ENCODE measurements around the gene ARSB.

Gene ARSB

DNA sequence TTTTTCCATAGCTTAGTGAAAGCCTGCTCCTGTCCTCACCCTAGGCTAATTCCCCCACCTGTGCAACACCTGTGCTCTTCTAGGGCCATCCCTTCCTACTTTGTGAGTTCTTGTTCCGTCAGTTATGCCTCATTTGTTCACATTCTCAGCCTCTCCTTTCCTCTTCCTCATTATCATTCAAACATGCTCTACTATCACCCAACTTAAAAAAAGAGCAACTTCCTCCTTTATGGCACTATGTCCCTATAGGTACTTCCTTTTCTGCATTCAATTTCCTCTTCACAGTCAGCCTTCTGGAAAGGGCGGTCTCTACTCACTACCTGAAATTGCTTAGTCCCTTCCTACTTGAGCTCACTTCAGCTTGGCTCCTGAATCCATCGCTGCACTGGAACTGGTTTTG is 224.7 kb downstream of the ARSB start:
- Histone ChIP-seq H3K4me1 (ENCODE audit: insufficient read depth, low read length) (no peaks in the 10 kb centered on the region), H3K9me3 (ENCODE audit: control insufficient read depth, insufficient read depth, low read length) (no peaks in the 10 kb centered on the region), H3K9ac (ENCODE audit: low read depth, low read length) (no peak overlapping the region), H3K36me3 (ENCODE audit: insufficient read depth, low read length) (no peaks in the 10 kb centered on the region)

DNA sequence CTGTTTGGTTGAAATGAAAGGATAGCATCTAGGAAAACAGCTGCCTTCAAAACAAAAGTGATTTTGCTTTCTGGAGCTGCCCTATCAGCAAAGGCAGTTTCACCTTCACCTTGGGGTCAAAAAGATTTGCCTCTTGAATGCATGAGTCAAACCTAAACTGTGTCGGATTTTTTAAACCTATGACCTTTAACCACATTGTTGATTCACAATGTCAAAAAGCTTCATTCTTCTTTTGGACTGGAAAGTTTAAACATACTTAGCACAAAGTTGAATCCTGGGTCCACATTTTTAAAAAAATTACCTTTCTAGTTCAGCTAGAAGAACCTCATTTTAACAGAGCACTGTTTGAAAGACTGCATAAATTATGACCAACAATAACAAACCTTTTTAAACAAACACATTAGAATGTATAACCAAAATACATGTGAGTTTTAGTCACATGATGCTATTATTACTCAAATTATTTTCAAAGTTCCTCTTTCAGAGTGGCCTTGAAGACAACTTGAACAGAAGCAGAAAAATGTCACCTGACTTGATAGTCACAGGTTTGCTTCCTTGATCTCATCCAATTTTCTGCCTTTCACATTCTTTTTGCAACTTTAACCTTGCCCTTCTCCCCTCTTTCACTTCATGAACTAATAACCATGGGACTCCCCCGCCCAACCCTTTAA is 226.8 kb downstream of the ARSB start:
- Histone ChIP-seq H3K9me3 (ENCODE audit: control insufficient read depth, insufficient read depth, low read length) (no peaks in the 10 kb centered on the region), H3K9ac (ENCODE audit: low read depth, low read length) (no peak overlapping the region), H3K36me3 (ENCODE audit: insufficient read depth, low read length) (no peaks in the 10 kb centered on the region), H3K4me1 (ENCODE audit: insufficient read depth, low read length) (no peaks in the 10 kb centered on the region)

DNA sequence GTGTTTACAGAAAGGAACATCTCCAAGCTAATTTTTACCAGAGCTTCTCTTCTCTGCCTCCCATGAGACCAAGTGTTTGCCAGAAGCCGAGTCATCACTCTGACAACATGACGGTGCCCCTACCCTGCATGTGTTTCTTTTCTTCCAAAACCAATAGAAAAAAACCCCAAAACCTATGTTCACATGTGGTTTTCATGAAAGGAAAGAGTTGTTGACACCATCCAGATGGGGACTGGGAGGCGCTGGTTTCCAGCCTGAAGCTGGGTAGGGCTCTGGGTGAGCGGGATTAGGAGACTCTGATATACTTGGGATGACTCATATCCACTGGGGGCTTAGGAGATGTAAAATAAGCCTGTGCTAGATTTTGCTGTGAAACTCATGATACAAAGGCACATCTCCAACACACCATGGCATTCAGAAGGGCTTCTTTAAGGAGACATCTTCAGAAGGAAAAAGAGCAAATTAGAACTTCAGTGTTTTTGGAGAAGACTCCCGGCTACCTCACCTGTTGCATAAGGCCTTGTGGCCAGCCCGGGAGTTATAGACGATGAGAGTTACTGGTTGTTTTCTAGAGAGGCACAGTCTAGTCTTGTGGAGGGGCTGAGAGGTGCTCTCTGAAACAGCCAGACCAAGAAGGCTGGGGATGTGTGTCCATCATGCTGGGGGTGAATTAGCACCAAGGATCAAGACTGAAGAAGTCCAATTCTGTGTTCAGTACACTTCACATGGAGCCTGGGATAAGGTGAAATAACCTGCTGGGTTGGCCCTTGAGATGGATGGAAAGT is 227.6 kb downstream of the ARSB start:
- H3K36me3 ChIP-seq (ENCODE audit: insufficient read depth, low read length), result no peaks in the 10 kb centered on the region
- H3K9ac ChIP-seq (ENCODE audit: low read depth, low read length), result no peak overlapping the region
- H3K4me1 ChIP-seq (ENCODE audit: insufficient read depth, low read length), result no peaks in the 10 kb centered on the region

DNA sequence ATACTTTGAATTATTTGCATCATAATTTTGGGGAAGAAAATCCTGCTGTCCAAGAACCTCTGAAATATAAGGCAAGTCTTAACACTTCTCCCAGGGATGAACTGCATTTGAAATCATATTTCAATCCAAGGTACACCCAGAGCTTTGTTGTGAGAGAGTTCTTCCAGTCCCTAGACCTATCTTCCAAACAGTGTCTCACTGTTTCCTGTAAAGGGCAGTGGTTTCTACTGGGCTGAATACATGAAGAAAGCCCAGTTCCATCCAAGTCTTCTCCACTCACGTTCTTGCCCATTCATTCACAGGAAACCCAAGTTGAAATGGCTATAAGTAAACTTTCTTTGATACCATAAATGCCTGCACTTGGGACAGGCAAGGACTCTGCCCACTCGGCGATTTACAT is 228.3 kb downstream of the ARSB start:
- Histone ChIP-seq H3K9ac (ENCODE audit: low read depth, low read length) (no peak overlapping the region), H3K4me1 (ENCODE audit: insufficient read depth, low read length) (no peaks in the 10 kb centered on the region)

More for the DNA sequence above, 227.6 kb downstream of the ARSB start:
- no peaks in the 10 kb centered on the region for H3K9me3 ChIP-seq (ENCODE audit: control insufficient read depth, insufficient read depth, low read length)

DNA sequence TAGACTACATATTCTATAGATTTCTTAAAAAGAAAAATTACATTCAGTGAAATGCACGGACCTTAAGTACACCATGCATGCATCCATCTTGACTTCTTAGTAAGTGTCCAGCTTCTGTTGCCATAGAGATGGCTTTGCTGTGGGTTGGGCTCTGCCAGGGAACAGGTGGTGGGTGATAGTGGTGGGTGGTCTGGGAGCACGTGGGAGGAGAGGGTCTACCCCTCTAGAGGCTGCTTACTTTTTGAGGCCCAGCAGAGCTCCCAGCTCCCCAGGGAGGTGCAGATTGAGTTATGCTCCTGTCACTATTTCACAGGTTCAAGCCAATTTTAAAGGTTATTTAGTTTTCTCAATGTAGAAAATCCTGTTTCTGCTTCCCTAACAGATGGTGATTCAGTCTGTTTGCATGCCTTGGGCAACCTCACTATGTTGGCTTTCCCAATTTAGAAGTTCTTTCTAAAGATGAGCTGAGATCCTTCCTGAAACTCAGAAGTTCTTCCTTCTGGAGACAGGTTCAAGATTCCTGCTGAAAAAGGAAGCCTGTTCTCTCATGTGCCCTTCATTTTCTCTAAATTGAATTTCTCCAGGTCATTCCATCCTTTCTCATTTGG is 229.2 kb downstream of the ARSB start:
- no peaks in the 10 kb centered on the region for H3K9me3 ChIP-seq (ENCODE audit: control insufficient read depth, insufficient read depth, low read length)
- H3K9ac ChIP-seq (ENCODE audit: low read depth, low read length), result no peak overlapping the region
- H3K36me3 ChIP-seq (ENCODE audit: insufficient read depth, low read length), result no peaks in the 10 kb centered on the region
- no peaks in the 10 kb centered on the region for H3K4me1 ChIP-seq (ENCODE audit: insufficient read depth, low read length)

More for the DNA sequence above, 228.3 kb downstream of the ARSB start:
- no peaks in the 10 kb centered on the region for H3K36me3 ChIP-seq (ENCODE audit: insufficient read depth, low read length)
- H3K9me3 ChIP-seq (ENCODE audit: control insufficient read depth, insufficient read depth, low read length), result no peaks in the 10 kb centered on the region

DNA sequence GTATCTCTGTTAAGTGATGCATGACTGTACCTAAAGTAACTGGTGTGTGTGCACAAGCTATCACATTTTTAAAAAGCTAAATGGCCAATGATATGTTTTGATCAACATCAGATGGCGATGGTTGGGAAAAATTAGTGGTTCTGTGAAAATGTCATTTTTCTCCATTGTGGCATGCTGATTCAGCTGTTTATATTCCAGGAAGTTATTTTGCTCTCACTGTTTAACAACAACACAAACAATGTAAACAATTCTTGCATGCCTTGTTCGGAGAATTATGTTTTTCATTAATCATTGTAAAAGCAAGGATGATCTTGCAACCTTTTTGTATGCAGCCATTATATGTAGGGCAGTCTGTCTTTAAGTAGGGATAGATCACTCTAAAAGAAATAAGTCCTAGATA is 230.5 kb downstream of the ARSB start:
- Histone ChIP-seq H3K9me3 (ENCODE audit: control insufficient read depth, insufficient read depth, low read length) (no peaks in the 10 kb centered on the region), H3K4me1 (ENCODE audit: insufficient read depth, low read length) (no peaks in the 10 kb centered on the region), H3K9ac (ENCODE audit: low read depth, low read length) (no peak overlapping the region), H3K36me3 (ENCODE audit: insufficient read depth, low read length) (no peaks in the 10 kb centered on the region)

DNA sequence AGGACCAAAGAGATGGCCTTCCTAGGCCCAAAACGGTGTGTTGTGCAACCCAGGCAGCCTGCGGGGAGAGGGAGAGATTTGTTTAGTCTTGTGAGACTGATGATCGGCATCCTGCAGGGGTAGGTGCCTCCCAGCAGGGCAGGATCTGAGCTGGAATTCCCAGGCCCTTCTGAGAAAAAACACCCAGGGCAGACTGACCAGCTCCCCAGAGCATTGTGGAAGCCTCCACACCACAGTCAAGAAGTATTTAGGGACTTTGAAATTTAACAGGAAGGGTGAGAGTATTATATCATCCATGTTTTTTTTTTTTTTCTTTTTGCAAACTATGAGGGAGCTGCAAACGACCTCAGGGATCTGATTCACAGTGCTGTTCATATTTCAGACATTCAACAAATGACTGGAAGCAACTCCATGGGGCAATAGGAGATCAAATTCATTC is 232.0 kb downstream of the ARSB start:
- no peaks in the 10 kb centered on the region for H3K9me3 ChIP-seq (ENCODE audit: control insufficient read depth, insufficient read depth, low read length)

DNA sequence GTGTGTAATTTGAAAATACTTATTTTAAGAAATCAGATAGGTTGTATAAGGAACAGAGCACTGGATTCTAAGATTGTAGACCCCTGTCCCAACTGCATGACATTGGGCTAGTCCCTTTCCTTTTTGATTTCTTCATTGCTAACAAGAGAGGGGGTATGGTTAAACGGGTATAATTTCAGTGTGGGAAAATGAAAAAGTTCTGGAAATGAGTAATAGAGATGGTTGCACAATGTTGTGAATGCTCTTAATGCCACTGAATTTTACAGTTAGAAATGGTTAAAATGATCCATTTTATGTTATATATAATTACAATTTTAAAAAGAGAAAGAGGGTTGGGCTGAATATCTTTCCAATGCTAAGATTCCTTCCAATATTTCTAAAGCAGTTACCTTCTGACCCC is 233.2 kb downstream of the ARSB start:
- Histone ChIP-seq H3K9me3 (ENCODE audit: control insufficient read depth, insufficient read depth, low read length) (no peaks in the 10 kb centered on the region), H3K9ac (ENCODE audit: low read depth, low read length) (no peak overlapping the region), H3K36me3 (ENCODE audit: insufficient read depth, low read length) (no peaks in the 10 kb centered on the region), H3K4me1 (ENCODE audit: insufficient read depth, low read length) (peaks cover 5% of the 10 kb centered on the region)

More for the DNA sequence above, 232.0 kb downstream of the ARSB start:
- Histone ChIP-seq H3K36me3 (ENCODE audit: insufficient read depth, low read length) (no peaks in the 10 kb centered on the region), H3K4me1 (ENCODE audit: insufficient read depth, low read length) (no peaks in the 10 kb centered on the region), H3K9ac (ENCODE audit: low read depth, low read length) (no peak overlapping the region)

DNA sequence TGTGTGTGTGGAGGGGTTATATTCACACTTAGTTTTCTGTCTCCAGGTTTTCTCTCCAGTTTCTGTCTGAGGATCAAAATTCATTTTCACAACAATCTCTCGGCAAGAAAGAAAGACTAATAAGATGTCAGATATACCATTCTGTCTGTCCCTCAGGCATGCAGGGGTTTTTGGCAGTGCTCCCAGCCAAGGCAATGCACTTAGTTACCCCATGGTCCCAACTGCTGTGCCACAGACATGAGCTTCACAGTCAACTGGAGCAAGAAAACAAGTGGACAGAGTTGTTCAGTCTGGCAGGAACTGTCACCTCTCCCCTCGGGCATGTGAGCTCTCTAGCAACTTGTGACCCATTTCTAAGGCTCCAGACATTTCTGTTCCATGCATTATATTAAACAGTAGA is 234.8 kb downstream of the ARSB start:
- Histone ChIP-seq H3K36me3 (ENCODE audit: insufficient read depth, low read length) (no peaks in the 10 kb centered on the region), H3K4me1 (ENCODE audit: insufficient read depth, low read length) (peaks cover 5% of the 10 kb centered on the region), H3K9ac (ENCODE audit: low read depth, low read length) (no peak overlapping the region), H3K9me3 (ENCODE audit: control insufficient read depth, insufficient read depth, low read length) (no peaks in the 10 kb centered on the region)

DNA sequence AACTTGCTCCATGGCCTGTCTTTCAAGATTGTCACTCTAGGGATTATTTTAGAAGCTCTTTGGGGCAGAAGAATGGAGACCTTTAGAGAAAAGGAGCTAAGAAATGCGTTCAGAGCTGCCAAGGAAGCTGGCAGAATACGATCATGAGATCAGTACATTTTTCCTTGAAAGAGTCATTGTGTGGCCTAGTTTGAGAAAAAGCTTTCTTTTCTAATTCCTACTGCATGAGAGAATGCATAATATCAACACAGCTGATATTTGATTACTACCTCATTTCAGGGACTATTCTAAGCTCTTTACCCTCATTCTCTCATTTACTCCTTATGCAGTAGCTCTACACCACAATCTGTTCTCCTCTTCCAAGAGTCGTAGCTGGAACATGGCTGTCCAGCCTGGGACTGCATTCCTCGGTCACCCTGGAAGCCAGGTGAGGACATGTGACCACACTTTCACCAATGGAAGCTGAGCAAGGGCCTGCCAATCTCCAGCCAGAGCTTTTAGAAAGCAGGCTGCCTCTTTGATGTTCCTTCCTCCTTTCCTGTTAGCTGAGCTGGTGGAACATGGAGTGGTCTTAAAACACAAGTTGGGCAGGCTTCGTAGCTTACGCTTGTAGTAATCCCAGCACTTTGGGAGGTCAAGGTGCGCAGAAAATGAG is 237.3 kb downstream of the ARSB start:
- no peaks in the 10 kb centered on the region for H3K36me3 ChIP-seq (ENCODE audit: insufficient read depth, low read length)
- H3K4me1 ChIP-seq (ENCODE audit: insufficient read depth, low read length), result peaks cover 5% of the 10 kb centered on the region
- no peak overlapping the region for H3K9ac ChIP-seq (ENCODE audit: low read depth, low read length)
- no peaks in the 10 kb centered on the region for H3K9me3 ChIP-seq (ENCODE audit: control insufficient read depth, insufficient read depth, low read length)

DNA sequence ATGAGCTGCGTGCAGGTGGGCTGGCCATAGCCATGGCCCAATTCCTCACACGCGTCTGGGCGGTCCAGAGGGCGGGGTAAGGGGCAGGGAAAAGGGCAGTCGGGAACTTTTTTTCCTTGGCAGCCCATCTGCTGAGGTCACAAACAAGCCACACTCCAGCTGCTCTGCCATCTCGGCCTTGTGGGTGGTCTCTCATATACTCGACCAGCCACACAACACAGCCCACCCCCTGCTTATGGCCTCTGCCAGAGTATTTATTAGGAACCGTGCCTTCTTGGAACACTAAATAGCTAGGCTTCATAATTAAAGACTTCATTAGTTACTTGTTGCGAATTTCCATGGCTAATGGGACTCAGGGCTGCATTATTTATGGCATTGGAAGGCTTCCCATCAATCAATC is 238.1 kb downstream of the ARSB start:
- H3K9ac ChIP-seq (ENCODE audit: low read depth, low read length), result no peak overlapping the region
- H3K36me3 ChIP-seq (ENCODE audit: insufficient read depth, low read length), result no peaks in the 10 kb centered on the region
- peaks cover 5% of the 10 kb centered on the region for H3K4me1 ChIP-seq (ENCODE audit: insufficient read depth, low read length)
- no peaks in the 10 kb centered on the region for H3K9me3 ChIP-seq (ENCODE audit: control insufficient read depth, insufficient read depth, low read length)

DNA sequence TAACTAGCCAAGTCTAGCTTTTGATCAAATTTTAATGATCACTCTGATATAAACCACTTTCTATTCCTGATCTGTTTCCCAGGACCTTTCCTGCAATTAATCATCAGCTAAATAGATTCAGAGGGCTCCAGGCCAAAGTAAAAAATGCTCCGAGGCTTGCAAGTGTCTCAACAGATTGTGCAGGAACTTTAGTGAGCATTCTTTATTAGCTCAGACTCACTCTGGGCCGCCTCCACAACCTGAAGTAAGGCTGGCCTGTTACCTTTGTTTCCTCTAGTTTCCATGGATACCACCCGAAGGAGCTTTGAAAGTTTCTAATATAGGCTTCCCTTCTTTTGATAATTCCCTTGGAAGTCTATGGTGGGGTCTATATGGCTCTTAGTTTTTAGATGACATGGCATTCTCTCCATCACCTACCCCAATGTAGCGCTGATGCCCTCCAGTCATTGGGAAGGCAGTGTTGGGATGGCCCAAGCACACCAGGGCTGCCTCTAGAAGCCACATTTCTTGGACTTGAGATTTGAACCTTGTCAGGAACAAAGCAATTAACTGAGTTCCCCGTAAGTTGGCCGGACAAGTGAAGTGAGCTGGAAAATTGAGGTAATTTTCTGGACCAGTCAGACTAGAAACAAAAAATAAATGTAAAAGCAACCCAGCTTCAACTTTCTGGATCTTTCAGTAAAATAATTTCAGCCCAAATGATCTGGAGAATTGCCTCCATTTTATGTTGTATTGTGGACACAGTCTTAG is 238.9 kb downstream of the ARSB start:
- H3K36me3 ChIP-seq (ENCODE audit: insufficient read depth, low read length), result no peaks in the 10 kb centered on the region
- no peak overlapping the region for H3K9ac ChIP-seq (ENCODE audit: low read depth, low read length)
- H3K4me1 ChIP-seq (ENCODE audit: insufficient read depth, low read length), result peaks cover 5% of the 10 kb centered on the region
- no peaks in the 10 kb centered on the region for H3K9me3 ChIP-seq (ENCODE audit: control insufficient read depth, insufficient read depth, low read length)

DNA sequence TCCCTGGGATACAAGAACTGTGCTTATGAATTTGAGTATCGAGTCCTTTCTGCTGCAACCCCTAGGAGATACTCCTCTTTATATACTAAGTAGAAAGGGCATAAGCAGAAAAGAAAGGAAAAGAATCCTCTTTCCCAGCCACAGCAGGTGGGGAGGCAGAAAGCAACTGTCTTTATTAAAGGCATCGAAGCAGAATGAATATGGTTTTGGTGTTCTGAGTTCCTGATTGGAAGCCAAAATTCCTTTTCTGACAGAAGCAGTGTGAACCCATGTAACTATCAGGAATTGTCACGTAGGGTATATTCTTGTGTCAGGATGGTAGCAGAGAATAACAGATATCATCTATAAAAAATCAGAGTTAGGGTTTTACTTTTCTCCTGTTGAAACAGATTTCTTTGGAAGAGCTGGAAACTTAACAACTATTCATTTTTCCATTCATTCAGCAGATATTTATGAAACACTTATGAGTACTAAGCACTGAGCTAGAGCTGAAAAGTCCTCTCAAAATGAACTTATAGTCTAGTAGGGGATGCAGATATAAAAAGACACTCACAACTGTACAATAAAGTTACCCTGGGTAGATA is 240.1 kb downstream of the ARSB start:
- Histone ChIP-seq H3K9ac (ENCODE audit: low read depth, low read length) (no peak overlapping the region), H3K4me1 (ENCODE audit: insufficient read depth, low read length) (peaks cover 5% of the 10 kb centered on the region), H3K36me3 (ENCODE audit: insufficient read depth, low read length) (no peaks in the 10 kb centered on the region), H3K9me3 (ENCODE audit: control insufficient read depth, insufficient read depth, low read length) (no peaks in the 10 kb centered on the region)

DNA sequence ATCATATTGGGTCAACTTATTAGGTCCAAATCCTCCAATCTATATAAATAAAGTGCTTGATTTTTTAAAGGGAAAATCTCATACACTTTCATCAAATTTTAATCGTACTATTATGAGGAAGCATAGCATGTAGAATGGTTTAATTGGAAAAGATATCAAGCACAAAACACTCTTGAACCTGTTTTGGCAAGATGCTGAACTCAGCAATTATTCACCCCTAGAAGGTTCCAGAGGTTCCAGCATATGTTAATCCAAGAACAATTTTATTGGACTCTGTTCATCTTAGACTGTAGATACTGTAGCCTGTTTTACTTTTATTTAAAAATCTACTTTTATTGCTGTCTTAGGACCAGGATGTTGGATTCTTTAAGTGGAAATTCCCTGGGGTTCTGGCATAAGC is 244.1 kb downstream of the ARSB start:
- H3K9ac ChIP-seq (ENCODE audit: low read depth, low read length), result no peak overlapping the region
- H3K4me1 ChIP-seq (ENCODE audit: insufficient read depth, low read length), result no peaks in the 10 kb centered on the region
- H3K9me3 ChIP-seq (ENCODE audit: control insufficient read depth, insufficient read depth, low read length), result no peaks in the 10 kb centered on the region
- H3K36me3 ChIP-seq (ENCODE audit: insufficient read depth, low read length), result no peaks in the 10 kb centered on the region
